K562 (cell line): ENCODE results near the gene ARHGAP23. TPM values are rescaled to one million over a fixed set of nuclear protein-coding genes. Genes with fewer than 3 reads are reported as not detected.

Experiments used
- ATAC-seq: fragments of 200-7000 bp; cut with Tn5 transposase; 3 replicates; pipeline ENCODE4 v1.9.1; 2020; ENCODE audit warnings: moderate library complexity
- BruUV-seq: library from RNA; stranded (reverse); fragments of 400-500 nt; replicated peaks from 2 replicates; lab custom pipeline; 2021; lab: Mats Ljungman, UMichigan
- CTCF ChIA-PET: fragments of 300-600 bp; formaldehyde crosslinking; extraction: SDS; loops from one replicate; lab custom pipeline; 2021; ENCODE audit warnings: low intra/inter-chr PET ratio; lab: Yijun Ruan, JAX
- POLR2A ChIA-PET: fragments of 300-600, 350-650 bp; sonication (Branson Sonifier 250); formaldehyde crosslinking; extraction: SDS; loops from one replicate; lab custom pipeline; 2021; ENCODE audit warnings: antibody characterized with exemption, inconsistent platforms; lab: Yijun Ruan, JAX
- DNase-seq, 4 experiments: peaks; one replicate each; pipeline versions ENCODE4 v3.0.0 to v3.0.0-alpha.2; 2011 to 2018; ENCODE audit warnings: low spot score in 3 of 4, mixed read lengths in 3 of 4; ENCODE audit errors: extremely low read depth in 1 of 4
- FAIRE-seq: peaks from 2 replicates; lab custom pipeline; 2011; peaks lifted over from hg19 to GRCh38; lab: Jason Lieb, UNC
- H2AFZ ChIP-seq: 2 replicates; pipeline ENCODE4 v1.6.0; 2011; ENCODE audit warnings: low read depth, low read length, control low read depth, inconsistent platforms
- H3K27ac ChIP-seq: fragments of 200-600 bp; 3 replicates; pipeline ENCODE4 v1.8.0; 2011; ENCODE audit warnings: low read depth, mild to moderate bottlenecking, control low read depth, inconsistent platforms, low read length, moderate library complexity, mixed read lengths; ENCODE audit errors: extremely low read depth
- H3K27me3 ChIP-seq, 2 experiments: fragments of 300-600 bp in 1 of 2; 2 replicates in 1 of 2; 3 replicates in 1 of 2; pipeline versions ENCODE4 v1.6.0 to v1.8.0; 2011; ENCODE audit warnings: inconsistent platforms in 2 of 2, low read length in 2 of 2, mild to moderate bottlenecking in 1 of 2, mixed read lengths in 1 of 2, moderate library complexity in 1 of 2; ENCODE audit not compliant: control insufficient read depth in 2 of 2, insufficient read depth in 2 of 2
- H3K36me3 ChIP-seq: fragments of 300-600 bp; 3 replicates; pipeline ENCODE4 v1.8.0; 2011; ENCODE audit warnings: mild to moderate bottlenecking, low read length, inconsistent platforms; ENCODE audit not compliant: control insufficient read depth, insufficient read depth
- H3K4me1 ChIP-seq, 2 experiments: fragments of 200-600 bp in 1 of 2; replicated peaks in 1 of 2; 2 replicates in 1 of 2; 3 replicates in 1 of 2; pipeline versions ENCODE4 v1.5.1 to v1.8.0; 2011; ENCODE audit warnings: inconsistent platforms in 2 of 2, low read length in 2 of 2, mild to moderate bottlenecking in 1 of 2, mixed read lengths in 1 of 2, moderate library complexity in 1 of 2; ENCODE audit not compliant: control insufficient read depth in 2 of 2, insufficient read depth in 2 of 2
- H3K4me2 ChIP-seq: 2 replicates; pipeline ENCODE4 v1.6.1; 2011; ENCODE audit warnings: low read length, control low read depth, inconsistent platforms, mixed read lengths; ENCODE audit not compliant: insufficient read depth
- H3K4me3 ChIP-seq: fragments of 200-600 bp; sonication (generic), shearing (Covaris generic); 2 replicates; pipeline ENCODE4 v1.5.1; 2016; ENCODE audit warnings: control low read depth, inconsistent platforms
- H3K79me2 ChIP-seq: fragments of 200-600 bp; 3 replicates; pipeline ENCODE4 v1.8.0; 2011; ENCODE audit warnings: low read length, inconsistent platforms; ENCODE audit not compliant: control insufficient read depth, insufficient read depth
- H3K9ac ChIP-seq, 2 experiments: 2 replicates each; pipeline versions ENCODE4 v1.6.0 to v1.6.1; 2011; ENCODE audit warnings: low read depth in 2 of 2, low read length in 2 of 2, control low read depth in 1 of 2, inconsistent platforms in 1 of 2, mild to moderate bottlenecking in 1 of 2, mixed read lengths in 1 of 2; ENCODE audit not compliant: insufficient read depth in 1 of 2
- H3K9me1 ChIP-seq: one replicate; pipeline ENCODE4 v1.6.0; 2011; ENCODE audit warnings: inconsistent platforms, mild to moderate bottlenecking, low read length, moderate library complexity; ENCODE audit not compliant: control insufficient read depth, insufficient read depth
- H3K9me3 ChIP-seq: replicated peaks from 2 replicates; pipeline ENCODE4 v1.5.1; 2011; ENCODE audit warnings: low read depth, low read length, inconsistent platforms; ENCODE audit not compliant: control insufficient read depth, insufficient read depth
- H4K20me1 ChIP-seq: replicated peaks from 2 replicates; pipeline ENCODE4 v1.6.1; 2011; ENCODE audit warnings: low read length, inconsistent platforms, mixed read lengths; ENCODE audit not compliant: control insufficient read depth, insufficient read depth
- BACH1 ChIP-seq: fragments of 200-800 bp; sonication (Bioruptor generic); IDR thresholded peaks from 2 replicates; pipeline ENCODE4 v1.6.1; 2016; ENCODE audit warnings: missing genetic modification characterization, missing compliant biosample characterization
- CEBPG ChIP-seq, 3 experiments: fragments of 200-800 bp in 1 of 3; sonication (Bioruptor generic) in 1 of 3; sonication (generic) in 1 of 3; formaldehyde crosslinking in 1 of 3; IDR thresholded peaks in 2 of 3; conservative IDR thresholded peaks in 1 of 3; 2 replicates each; pipeline versions ENCODE4 v1.6.1 to v1.8.0; 2016 to 2022; ENCODE audit warnings: missing compliant biosample characterization in 2 of 3, missing genetic modification characterization in 2 of 3, mild to moderate bottlenecking in 1 of 3, missing genetic modification reagents in 1 of 3
- DMBX1 ChIP-seq: fragments of 250-450 bp; sonication (Bioruptor Pico); IDR thresholded peaks from 2 replicates; pipeline ENCODE4 v1.8.0; 2022; ENCODE audit warnings: inconsistent platforms, mild to moderate bottlenecking, moderate library complexity, borderline replicate concordance
- FOSL1 ChIP-seq: fragments of 200-800 bp; sonication (Bioruptor generic); conservative IDR thresholded peaks from 2 replicates; pipeline ENCODE4 v1.6.1; 2016; ENCODE audit warnings: missing genetic modification characterization, missing compliant biosample characterization
- HDAC1 ChIP-seq, 2 experiments: fragments of 450-650 bp; IDR thresholded peaks; 2 replicates each; pipeline ENCODE4 v1.6.1; 2016 to 2017; ENCODE audit warnings: inconsistent platforms in 1 of 2, mild to moderate bottlenecking in 1 of 2, moderate library complexity in 1 of 2
- HDAC8 ChIP-seq: fragments of 450-650 bp; IDR thresholded peaks from 2 replicates; pipeline ENCODE4 v1.6.1; 2016; ENCODE audit warnings: mild to moderate bottlenecking, missing genetic modification characterization, moderate library complexity, missing compliant biosample characterization
- IRF2 ChIP-seq: sonication (generic); formaldehyde crosslinking; IDR thresholded peaks from 2 replicates; pipeline ENCODE4 v1.8.1; 2022; ENCODE audit warnings: mild to moderate bottlenecking, missing genetic modification reagents
- RNF2 ChIP-seq: sonication (generic); IDR thresholded peaks from 2 replicates; pipeline ENCODE4 v1.6.1; 2016
- SREBF1 ChIP-seq: fragments of 150-350 bp; IDR thresholded peaks from 2 replicates; pipeline ENCODE4 v1.6.1; 2014; ENCODE audit warnings: antibody characterized with exemption, low read depth, low read length, borderline replicate concordance
- ZBTB1 ChIP-seq: sonication (generic); formaldehyde crosslinking; IDR thresholded peaks from 2 replicates; pipeline ENCODE4 v1.8.1; 2023; ENCODE audit warnings: missing genetic modification reagents, low read depth, mild to moderate bottlenecking, borderline replicate concordance
- ZBTB7A ChIP-seq: IDR thresholded peaks from 2 replicates; pipeline ENCODE4 v1.6.1; 2011; ENCODE audit warnings: low read depth, mild to moderate bottlenecking, low read length, moderate library complexity, borderline replicate concordance; ENCODE audit not compliant: control insufficient read depth
- ZNF212 ChIP-seq: fragments of 450-650 bp; formaldehyde crosslinking; IDR thresholded peaks from 2 replicates; pipeline ENCODE4 v1.4.0; 2020; ENCODE audit warnings: mild to moderate bottlenecking
- ZNF695 ChIP-seq: fragments of 450-650 bp; formaldehyde crosslinking; IDR thresholded peaks from 2 replicates; pipeline ENCODE4 v1.4.0; 2020; ENCODE audit warnings: mild to moderate bottlenecking, moderate library complexity
- WGBS: fragments of 100-300 bp; shearing (Covaris generic); methylation state at CpG from one replicate; pipeline ENCODE4 v1.1.6; 2016; ENCODE audit warnings: low coverage, mixed read lengths; ENCODE audit not compliant: insufficient coverage; ENCODE audit errors: missing lambda C conversion rate; 5-methylcytosine and 5-hydroxymethylcytosine counted together
- in situ Hi-C: fragments of 300-500 bp; cut with MboI; formaldehyde crosslinking; loops from 4 replicates; pipeline ENCODE4 v1.15.0; 2018; ENCODE audit warnings: inconsistent platforms, mixed read lengths
- intact Hi-C: fragments of 100-400 bp; cut with micrococcal nuclease; formaldehyde crosslinking; loops from 2 replicates; pipeline ENCODE4 v1.14.2; 2022
- polyA plus RNA-seq, 8 experiments: library from polyadenylated mRNA; depleted of rRNA in 4 of 8; stranded (reverse) in 5 of 8; unstranded in 3 of 8; fragments of >200 nt; fragmentation: Nextera tagmentation in 2 of 8; fragmentation: Illumina TruSeq in 1 of 8; extraction: Ambion mirVana in 2 of 8; extraction: Trizol in 1 of 8; gene quantifications; 2 replicates each; pipeline versions ENCODE4 v1.2.1 to v1.2.3, GENCODE V29; 2011 to 2014; ENCODE audit warnings: inconsistent platforms in 1 of 8, missing spikeins in 1 of 8
- total RNA-seq, 7 experiments: library from RNA; depleted of rRNA in 6 of 7; stranded (reverse); fragments of >200 nt in 6 of 7; fragmentation: Illumina TruSeq in 2 of 7; extraction: Trizol in 2 of 7; gene quantifications; 2 replicates each; pipeline versions ENCODE4 v1.2.1 to v1.2.3, GENCODE V29; 2011 to 2021; ENCODE audit warnings: low replicate concordance in 1 of 7
- TF ChIP-seq, protein P1 (sequence below): sonication (generic); formaldehyde crosslinking; IDR thresholded peaks from 2 replicates; pipeline ENCODE4 v1.8.0; 2022; ENCODE audit warnings: missing genetic modification reagents, mild to moderate bottlenecking, borderline replicate concordance
- TF ChIP-seq, protein P2 (sequence below): fragments of 250-450 bp; sonication (Bioruptor Pico); IDR thresholded peaks from 2 replicates; pipeline ENCODE4 v1.5.0; 2021; ENCODE audit warnings: mild to moderate bottlenecking, borderline replicate concordance

Gene ARHGAP23
- total and polyA plus RNA-seq, 9 of the 15 experiments (the other 6 are each of a cell fraction or from before 2014, with no cell fraction given), result 0.01 to 2.7 (median 0.70) TPM

- intact Hi-C loops, result no loop called here
- ATAC-seq (peak; percentile 26), FAIRE-seq (no peak), DNase-seq (peak in 1 of 4 experiments; percentile 20)
- ChIA-PET POLR2A (interaction anchor here (0.7 kb wide), 1 partner anchor 155 kb away, joined by 3 read pairs; no protein-coding TSS in a partner anchor), CTCF (interaction anchor here (1.1 to 4.2 kb wide), 2 partner anchors 67 to 86 kb away, joined by 3 to 42 read pairs; partner anchors contain the start of gene SOCS7)
- peaks cover 30 to 41% of the 10 kb centered on the region in 2 experiments for H3K4me1 ChIP-seq
- in situ Hi-C loops, result no loop called here
- H3K4me2 ChIP-seq, result no peak overlapping the region
- H3K36me3 ChIP-seq, result no peaks in the 10 kb centered on the region
- TF ChIP-seq SREBF1 (no peak), ZBTB1 (CRISPR knock-in tag) (no peak), RNF2 (no peak), IRF2 (CRISPR knock-in tag) (no peak), HDAC1 (IDR thresholded peaks at IDR 0.05) (no peak), ZNF212 (CRISPR knock-in tag) (no peak), HDAC8 (no peak), BACH1 (tag) (peak; percentile 9; the same call in 1 of the 2 replicates), CEBPG (CRISPR knock-in tag; IDR thresholded peaks at IDR 0.05) (no peak), CEBPG (tag; conservative IDR thresholded peaks at IDR 0.05 in 1 of 2, IDR thresholded peaks at IDR 0.05 in 1 of 2) (0 out of 4 replicates have a peak, but pooled peaks of 1 of the 2 experiments have one; percentile 4), ZBTB7A (no peak), FOSL1 (tag) (0 out of 2 replicates have a peak, but pooled peaks have one; percentile 6), ZNF695 (no peak), DMBX1 (CRISPR knock-in tag) (no peak)
- TF ChIP-seq, protein P1, sequence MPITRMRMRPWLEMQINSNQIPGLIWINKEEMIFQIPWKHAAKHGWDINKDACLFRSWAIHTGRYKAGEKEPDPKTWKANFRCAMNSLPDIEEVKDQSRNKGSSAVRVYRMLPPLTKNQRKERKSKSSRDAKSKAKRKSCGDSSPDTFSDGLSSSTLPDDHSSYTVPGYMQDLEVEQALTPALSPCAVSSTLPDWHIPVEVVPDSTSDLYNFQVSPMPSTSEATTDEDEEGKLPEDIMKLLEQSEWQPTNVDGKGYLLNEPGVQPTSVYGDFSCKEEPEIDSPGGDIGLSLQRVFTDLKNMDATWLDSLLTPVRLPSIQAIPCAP, result no peak
- TF ChIP-seq, protein P2, sequence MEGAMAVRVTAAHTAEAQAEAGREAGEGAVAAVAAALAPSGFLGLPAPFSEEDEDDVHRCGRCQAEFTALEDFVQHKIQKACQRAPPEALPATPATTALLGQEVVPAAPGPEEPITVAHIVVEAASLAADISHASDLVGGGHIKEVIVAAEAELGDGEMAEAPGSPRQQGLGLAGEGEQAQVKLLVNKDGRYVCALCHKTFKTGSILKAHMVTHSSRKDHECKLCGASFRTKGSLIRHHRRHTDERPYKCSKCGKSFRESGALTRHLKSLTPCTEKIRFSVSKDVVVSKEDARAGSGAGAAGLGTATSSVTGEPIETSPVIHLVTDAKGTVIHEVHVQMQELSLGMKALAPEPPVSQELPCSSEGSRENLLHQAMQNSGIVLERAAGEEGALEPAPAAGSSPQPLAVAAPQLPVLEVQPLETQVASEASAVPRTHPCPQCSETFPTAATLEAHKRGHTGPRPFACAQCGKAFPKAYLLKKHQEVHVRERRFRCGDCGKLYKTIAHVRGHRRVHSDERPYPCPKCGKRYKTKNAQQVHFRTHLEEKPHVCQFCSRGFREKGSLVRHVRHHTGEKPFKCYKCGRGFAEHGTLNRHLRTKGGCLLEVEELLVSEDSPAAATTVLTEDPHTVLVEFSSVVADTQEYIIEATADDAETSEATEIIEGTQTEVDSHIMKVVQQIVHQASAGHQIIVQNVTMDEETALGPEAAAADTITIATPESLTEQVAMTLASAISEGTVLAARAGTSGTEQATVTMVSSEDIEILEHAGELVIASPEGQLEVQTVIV, result no peak
- TF ChIP-seq, all 486 proteins: peak for 3
- H3K79me2 ChIP-seq, result no peaks in the 10 kb centered on the region
- H3K27me3 ChIP-seq, result peaks cover 13 to 40% of the 10 kb centered on the region in 2 experiments; a peak in 4 of 5 replicates
- no peak overlapping the region for H3K27ac ChIP-seq
- no peak overlapping the region for H2AFZ ChIP-seq
- no peak overlapping the region for H3K4me3 ChIP-seq
- BruUV-seq, result no TSS peak
- peaks cover 8% of the 10 kb centered on the region for H4K20me1 ChIP-seq
- no peaks in the 10 kb centered on the region for H3K9me3 ChIP-seq
- no peak overlapping the region; a peak in 1 of 4 replicates for H3K9ac ChIP-seq
- no peaks in the 10 kb centered on the region for H3K9me1 ChIP-seq
- 0% methylated on average over 1 of the region's 1 CpG for WGBS
Measured at GRCh38 chr17:38416840-38417209, 11.4 kb upstream of the ARHGAP23 start.
